Measurements from ENCODE around the gene PTPN20. TPM values are rescaled to one million over a fixed set of nuclear protein-coding genes. Genes with fewer than 3 reads are reported as not detected.
"Not testable (repeated sequence)": the region's sequence is repeated elsewhere in the genome, so short reads cannot be mapped to it uniquely, and the experiment has no call there.

PTPN20 gene, protein sequence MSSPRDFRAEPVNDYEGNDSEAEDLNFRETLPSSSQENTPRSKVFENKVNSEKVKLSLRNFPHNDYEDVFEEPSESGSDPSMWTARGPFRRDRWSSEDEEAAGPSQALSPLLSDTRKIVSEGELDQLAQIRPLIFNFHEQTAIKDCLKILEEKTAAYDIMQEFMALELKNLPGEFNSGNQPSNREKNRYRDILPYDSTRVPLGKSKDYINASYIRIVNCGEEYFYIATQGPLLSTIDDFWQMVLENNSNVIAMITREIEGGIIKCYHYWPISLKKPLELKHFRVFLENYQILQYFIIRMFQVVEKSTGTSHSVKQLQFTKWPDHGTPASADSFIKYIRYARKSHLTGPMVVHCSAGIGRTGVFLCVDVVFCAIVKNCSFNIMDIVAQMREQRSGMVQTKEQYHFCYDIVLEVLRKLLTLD
- total RNA-seq (1 to 10 TPM; 2.5 to 7.2 TPM), polyA plus RNA-seq (under 1 TPM; 0.57 to 0.83 TPM)
- long read RNA-seq, donor 1, result 0 reads
- long read RNA-seq, donor 2, partial matches to known transcripts, result 0 of 1 reads
- long read RNA-seq, donor 2, other reads (novel, unspliced or antisense), result 0 of 1 reads
- long read RNA-seq, donor 3, partial matches to known transcripts, result 0 of 1 reads
- long read RNA-seq, donor 3, other reads (novel, unspliced or antisense), result 0 of 1 reads
- long read RNA-seq, donor 4, result 0 reads
- long read RNA-seq, donor 5, partial matches to known transcripts, result 0 of 1 reads
- long read RNA-seq, donor 5, other reads (novel, unspliced or antisense), result 0 of 1 reads

DNA sequence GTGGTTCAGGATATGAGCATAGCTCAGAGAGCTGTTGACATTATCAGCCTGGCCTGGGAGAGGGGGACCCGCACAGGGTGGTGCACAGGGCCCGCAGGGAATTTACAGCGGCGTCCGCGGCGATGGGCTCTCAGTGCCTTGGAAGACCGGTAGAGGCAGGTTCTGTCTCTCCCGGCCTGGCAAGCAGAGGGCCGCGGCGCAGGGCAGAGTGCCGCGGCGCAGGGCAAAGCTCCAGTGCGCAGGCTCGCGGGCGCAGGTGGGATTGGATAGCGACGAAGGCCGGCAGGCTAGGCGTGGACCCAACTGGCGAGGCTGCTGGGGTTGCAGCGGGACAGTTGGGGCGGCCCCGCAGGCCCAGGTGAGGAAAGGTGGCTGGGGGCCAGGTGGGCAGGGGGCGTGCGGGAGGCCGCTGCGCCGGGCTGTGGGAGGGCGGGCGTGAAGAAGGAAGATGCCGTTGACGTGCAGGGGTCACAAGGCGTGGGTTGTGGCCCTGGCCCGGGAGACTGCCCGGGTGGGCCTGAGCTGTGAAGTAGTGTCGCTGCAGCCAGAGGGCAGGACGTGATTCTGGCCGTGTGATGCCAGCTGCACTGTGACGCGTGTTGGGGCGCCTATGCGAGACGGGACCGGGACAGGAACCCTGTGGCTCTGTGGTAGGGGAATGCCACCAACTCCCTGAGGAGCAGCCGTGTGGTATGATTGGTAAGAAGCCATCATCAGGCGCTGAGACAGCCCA is at the start of gene PTPN20:
PTPN20 (plus strand) TSS at position 285 of the 733 bp plus-strand sequence. CDS start 21,072 bp downstream, outside the sequence.
- peak; percentile 6 to 57 (median 13) for DNase-seq
- 29 to 45% methylated on average over 21 to 23 of the region's 50 CpGs for WGBS, 2 donors
- not testable (repeated sequence) for H3K9me3 ChIP-seq (ENCODE audit: control insufficient read depth in 4 of 4, insufficient read depth in 3 of 4, low read length in 3 of 4); H3K4me1 ChIP-seq (ENCODE audit: control insufficient read depth in 5 of 5, insufficient read depth in 5 of 5, low read length in 5 of 5); H3K4me3 ChIP-seq; H3K36me3 ChIP-seq (ENCODE audit: control insufficient read depth in 4 of 4, insufficient read depth in 4 of 4, low read length in 4 of 4); ATAC-seq (ENCODE audit: insufficient read depth, low FRiP score); H3K27ac ChIP-seq (ENCODE audit: low read depth in 1 of 2, low read length in 1 of 2); H3K27me3 ChIP-seq (ENCODE audit: control insufficient read depth in 3 of 3, insufficient read depth in 3 of 3, low read length in 2 of 3); H3K9ac ChIP-seq (ENCODE audit: insufficient read depth in 1 of 2, low read length in 2 of 2)

DNA sequence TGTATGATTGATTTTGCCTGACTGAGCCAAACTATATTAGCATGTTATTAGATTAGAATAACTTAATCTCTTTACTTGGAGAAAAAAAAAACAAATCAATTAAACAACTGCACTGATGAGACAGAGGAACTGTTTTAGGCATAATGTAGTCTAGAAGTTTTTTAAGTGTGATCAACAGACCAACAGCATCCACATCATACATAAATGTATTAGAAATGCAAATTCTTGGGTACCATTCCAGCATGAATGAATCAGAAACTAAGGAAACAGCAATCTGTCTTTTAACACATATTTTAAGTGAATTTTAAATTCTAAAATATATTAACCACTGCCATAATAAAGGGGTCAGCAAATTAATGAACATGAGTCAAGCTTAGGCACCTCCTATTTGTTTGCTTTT is 41.5 kb upstream of the PTPN20 start:
- not testable (repeated sequence) for ATAC-seq (ENCODE audit: insufficient read depth, low FRiP score); H3K4me1 ChIP-seq (ENCODE audit: control insufficient read depth in 5 of 5, insufficient read depth in 5 of 5, low read length in 5 of 5); H3K4me3 ChIP-seq; H3K9me3 ChIP-seq (ENCODE audit: control insufficient read depth in 4 of 4, insufficient read depth in 3 of 4, low read length in 3 of 4); H3K27me3 ChIP-seq (ENCODE audit: control insufficient read depth in 3 of 3, insufficient read depth in 3 of 3, low read length in 2 of 3); DNase-seq; H3K27ac ChIP-seq (ENCODE audit: low read depth in 1 of 2, low read length in 1 of 2); H3K9ac ChIP-seq (ENCODE audit: insufficient read depth in 1 of 2, low read length in 2 of 2); H3K36me3 ChIP-seq (ENCODE audit: control insufficient read depth in 4 of 4, insufficient read depth in 4 of 4, low read length in 4 of 4)

DNA sequence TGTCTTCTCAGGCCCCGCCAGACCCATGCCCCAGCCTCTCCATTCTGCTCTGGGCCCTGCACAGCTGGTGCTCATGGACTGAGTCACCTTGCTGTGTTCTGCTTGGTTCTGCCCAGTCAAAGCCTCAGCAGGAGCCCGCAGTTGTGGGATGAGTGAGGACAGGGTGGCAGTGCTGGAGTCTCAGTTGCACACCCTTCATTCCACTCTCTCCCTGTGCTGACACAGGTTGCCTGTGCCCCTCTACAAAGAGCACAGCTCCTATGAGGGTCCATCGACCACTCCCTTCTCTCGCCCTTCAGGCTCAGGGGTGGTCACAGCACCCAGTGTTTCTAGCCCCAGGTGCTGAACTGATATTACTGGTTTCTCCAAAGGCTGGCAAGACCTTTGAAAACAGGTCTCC is 39.6 kb upstream of the PTPN20 start:
- not testable (repeated sequence) for H3K4me1 ChIP-seq (ENCODE audit: control insufficient read depth in 5 of 5, insufficient read depth in 5 of 5, low read length in 5 of 5); H3K36me3 ChIP-seq (ENCODE audit: control insufficient read depth in 4 of 4, insufficient read depth in 4 of 4, low read length in 4 of 4); H3K27ac ChIP-seq (ENCODE audit: low read depth in 1 of 2, low read length in 1 of 2); ATAC-seq (ENCODE audit: insufficient read depth, low FRiP score); H3K27me3 ChIP-seq (ENCODE audit: control insufficient read depth in 3 of 3, insufficient read depth in 3 of 3, low read length in 2 of 3); DNase-seq; H3K4me3 ChIP-seq; H3K9ac ChIP-seq (ENCODE audit: insufficient read depth in 1 of 2, low read length in 2 of 2); H3K9me3 ChIP-seq (ENCODE audit: control insufficient read depth in 4 of 4, insufficient read depth in 3 of 4, low read length in 3 of 4)
- WGBS, 2 donors, result 89 to 93% methylated on average over 3 to 4 of the region's 4 CpGs

DNA sequence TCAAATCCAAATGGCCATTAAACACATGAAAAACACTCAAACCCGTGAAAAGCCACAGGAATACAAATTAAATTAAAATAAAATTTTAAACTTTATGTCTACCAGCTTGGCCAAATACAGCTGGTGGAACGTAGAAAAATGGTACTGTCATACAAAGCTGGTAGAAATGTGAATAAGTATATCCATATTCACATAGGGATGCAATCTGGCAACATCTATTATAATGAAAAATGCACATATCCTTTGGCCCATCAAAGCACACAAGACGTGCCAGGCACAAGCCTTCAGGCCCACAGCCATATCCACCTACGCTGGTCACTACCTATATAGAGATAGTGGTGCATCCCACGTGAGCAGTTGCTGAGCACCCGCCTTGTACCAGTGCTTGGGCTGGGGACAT is 35.9 kb upstream of the PTPN20 start:
- DNase-seq; H3K9me3 ChIP-seq (ENCODE audit: control insufficient read depth in 4 of 4, insufficient read depth in 3 of 4, low read length in 3 of 4); H3K27ac ChIP-seq (ENCODE audit: low read depth in 1 of 2, low read length in 1 of 2); H3K27me3 ChIP-seq (ENCODE audit: control insufficient read depth in 3 of 3, insufficient read depth in 3 of 3, low read length in 2 of 3); H3K9ac ChIP-seq (ENCODE audit: insufficient read depth in 1 of 2, low read length in 2 of 2); H3K4me3 ChIP-seq; H3K4me1 ChIP-seq (ENCODE audit: control insufficient read depth in 5 of 5, insufficient read depth in 5 of 5, low read length in 5 of 5); ATAC-seq (ENCODE audit: insufficient read depth, low FRiP score); H3K36me3 ChIP-seq (ENCODE audit: control insufficient read depth in 4 of 4, insufficient read depth in 4 of 4, low read length in 4 of 4): not testable (repeated sequence)
- 82 to 89% methylated on average over 3 to 4 of the region's 6 CpGs for WGBS, 2 donors

DNA sequence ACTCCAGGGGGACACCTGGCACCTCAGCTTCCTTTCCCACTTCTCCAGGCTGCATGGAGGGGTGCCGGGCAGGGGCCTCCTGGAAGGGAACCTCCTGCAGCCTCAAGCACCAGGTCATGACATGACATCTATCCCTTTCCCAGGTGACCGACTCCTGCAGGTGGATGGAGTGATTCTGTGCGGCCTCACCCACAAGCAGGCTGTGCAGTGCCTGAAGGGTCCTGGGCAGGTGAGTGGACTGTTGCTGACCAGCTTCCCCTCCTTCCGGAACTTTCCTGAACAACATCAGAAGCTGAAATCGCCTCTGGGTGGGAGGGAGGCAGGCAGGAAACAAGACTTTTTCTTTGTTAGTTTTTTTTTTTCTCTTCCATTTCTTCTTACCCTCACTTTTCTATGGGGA is 34.5 kb upstream of the PTPN20 start:
- H3K27ac ChIP-seq (ENCODE audit: low read depth in 1 of 2, low read length in 1 of 2); H3K36me3 ChIP-seq (ENCODE audit: control insufficient read depth in 4 of 4, insufficient read depth in 4 of 4, low read length in 4 of 4); H3K27me3 ChIP-seq (ENCODE audit: control insufficient read depth in 3 of 3, insufficient read depth in 3 of 3, low read length in 2 of 3); H3K9me3 ChIP-seq (ENCODE audit: control insufficient read depth in 4 of 4, insufficient read depth in 3 of 4, low read length in 3 of 4); H3K4me3 ChIP-seq; ATAC-seq (ENCODE audit: insufficient read depth, low FRiP score); H3K9ac ChIP-seq (ENCODE audit: insufficient read depth in 1 of 2, low read length in 2 of 2); H3K4me1 ChIP-seq (ENCODE audit: control insufficient read depth in 5 of 5, insufficient read depth in 5 of 5, low read length in 5 of 5); DNase-seq: not testable (repeated sequence)
- WGBS, 2 donors, result 85 to 94% methylated on average over 4 of the region's 5 CpGs

DNA sequence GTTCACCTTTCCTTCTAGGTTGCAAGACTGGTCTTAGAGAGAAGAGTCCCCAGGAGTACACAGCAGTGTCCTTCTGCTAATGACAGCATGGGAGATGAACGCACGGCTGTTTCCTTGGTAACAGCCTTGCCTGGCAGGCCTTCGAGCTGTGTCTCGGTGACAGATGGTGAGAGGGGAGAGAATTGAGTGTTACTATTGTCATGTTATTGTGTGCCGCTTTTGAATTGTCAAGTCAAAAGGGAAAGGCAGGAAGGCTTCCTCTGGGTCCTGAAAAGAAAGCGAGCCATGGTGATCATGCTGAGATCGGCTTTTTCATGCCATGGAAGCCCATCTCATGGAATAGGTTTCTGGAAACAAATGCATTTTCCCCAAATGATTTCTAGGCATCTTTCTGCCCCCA is 32.5 kb upstream of the PTPN20 start:
- ATAC-seq (ENCODE audit: insufficient read depth, low FRiP score); H3K4me3 ChIP-seq; H3K4me1 ChIP-seq (ENCODE audit: control insufficient read depth in 5 of 5, insufficient read depth in 5 of 5, low read length in 5 of 5); H3K9ac ChIP-seq (ENCODE audit: insufficient read depth in 1 of 2, low read length in 2 of 2); H3K36me3 ChIP-seq (ENCODE audit: control insufficient read depth in 4 of 4, insufficient read depth in 4 of 4, low read length in 4 of 4); H3K27me3 ChIP-seq (ENCODE audit: control insufficient read depth in 3 of 3, insufficient read depth in 3 of 3, low read length in 2 of 3); H3K9me3 ChIP-seq (ENCODE audit: control insufficient read depth in 4 of 4, insufficient read depth in 3 of 4, low read length in 3 of 4); H3K27ac ChIP-seq (ENCODE audit: low read depth in 1 of 2, low read length in 1 of 2): not testable (repeated sequence)
- WGBS, 2 donors, result 65 to 83% methylated on average over 6 to 7 of the region's 7 CpGs
- DNase-seq, result peak; percentile 12 to 25 (median 21)

DNA sequence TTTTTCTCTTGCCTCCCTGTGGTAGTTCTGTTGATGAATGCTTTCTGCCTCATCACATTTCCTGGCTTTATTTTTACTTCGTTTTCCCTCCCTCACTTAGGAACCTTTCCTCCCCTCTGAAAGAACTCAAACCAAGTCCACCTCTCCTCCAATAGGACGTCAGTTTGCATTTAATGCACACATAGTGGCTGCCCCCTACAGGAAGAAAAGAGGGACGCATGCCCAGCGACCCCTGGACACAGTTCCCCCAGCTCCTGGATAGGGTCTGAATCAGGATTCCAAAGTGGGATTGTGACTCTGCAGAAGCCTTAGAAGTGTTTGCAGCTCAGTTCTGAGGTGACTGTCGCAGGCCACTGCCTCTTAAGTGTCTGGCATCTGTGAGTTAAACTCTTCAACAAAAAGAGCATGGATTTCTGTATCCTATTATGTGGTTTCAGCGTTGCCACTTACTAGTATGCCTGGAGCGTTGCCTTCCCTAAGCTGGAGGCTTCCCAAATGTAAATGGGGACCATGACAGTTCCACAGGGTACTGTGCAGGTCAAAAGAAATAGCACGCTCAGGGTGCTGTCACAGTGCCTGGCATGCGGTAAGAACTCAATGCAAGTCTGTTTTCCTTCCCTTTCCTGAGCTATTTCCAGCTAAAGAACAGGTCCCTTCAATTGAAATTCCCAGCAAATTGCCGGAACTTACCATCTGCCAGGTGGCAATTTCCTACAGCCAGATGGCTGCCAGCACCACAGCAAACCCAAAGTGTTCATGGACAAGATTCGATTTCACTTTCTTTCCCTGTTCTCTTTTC is 20.2 kb upstream of the PTPN20 start:
- not testable (repeated sequence) for H3K27me3 ChIP-seq (ENCODE audit: control insufficient read depth in 3 of 3, insufficient read depth in 3 of 3, low read length in 2 of 3); H3K9ac ChIP-seq (ENCODE audit: insufficient read depth in 1 of 2, low read length in 2 of 2); H3K36me3 ChIP-seq (ENCODE audit: control insufficient read depth in 4 of 4, insufficient read depth in 4 of 4, low read length in 4 of 4); DNase-seq; H3K4me1 ChIP-seq (ENCODE audit: control insufficient read depth in 5 of 5, insufficient read depth in 5 of 5, low read length in 5 of 5); H3K9me3 ChIP-seq (ENCODE audit: control insufficient read depth in 4 of 4, insufficient read depth in 3 of 4, low read length in 3 of 4); H3K27ac ChIP-seq (ENCODE audit: low read depth in 1 of 2, low read length in 1 of 2); ATAC-seq (ENCODE audit: insufficient read depth, low FRiP score); H3K4me3 ChIP-seq
- 52 to 64% methylated on average over 8 to 9 of the region's 11 CpGs for WGBS, 2 donors
